Activated T-cell treated with anti-CD3 and anti-CD28 coated beads for 24 hours (primary cell): Measurements from ENCODE around the gene UGT1A1.
"Not testable (repeated sequence)": the region's sequence is repeated elsewhere in the genome, so short reads cannot be mapped to it uniquely, and the experiment has no call there.

Source experiments
- DNase-seq: peaks from one replicate; pipeline ENCODE4 v3.0.0-alpha.2; 2020; ENCODE audit warnings: low read depth

The UGT1A1 gene

DNA sequence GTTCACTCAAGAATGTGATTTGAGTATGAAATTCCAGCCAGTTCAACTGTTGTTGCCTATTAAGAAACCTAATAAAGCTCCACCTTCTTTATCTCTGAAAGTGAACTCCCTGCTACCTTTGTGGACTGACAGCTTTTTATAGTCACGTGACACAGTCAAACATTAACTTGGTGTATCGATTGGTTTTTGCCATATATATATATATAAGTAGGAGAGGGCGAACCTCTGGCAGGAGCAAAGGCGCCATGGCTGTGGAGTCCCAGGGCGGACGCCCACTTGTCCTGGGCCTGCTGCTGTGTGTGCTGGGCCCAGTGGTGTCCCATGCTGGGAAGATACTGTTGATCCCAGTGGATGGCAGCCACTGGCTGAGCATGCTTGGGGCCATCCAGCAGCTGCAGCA lies at the start of gene UGT1A1:
TSS of gene UGT1A1 (plus strand) at position 228 of the 400 bp plus-strand sequence. CDS start at position 246, 18 bp downstream.
- DNase-seq, result no peak

DNA sequence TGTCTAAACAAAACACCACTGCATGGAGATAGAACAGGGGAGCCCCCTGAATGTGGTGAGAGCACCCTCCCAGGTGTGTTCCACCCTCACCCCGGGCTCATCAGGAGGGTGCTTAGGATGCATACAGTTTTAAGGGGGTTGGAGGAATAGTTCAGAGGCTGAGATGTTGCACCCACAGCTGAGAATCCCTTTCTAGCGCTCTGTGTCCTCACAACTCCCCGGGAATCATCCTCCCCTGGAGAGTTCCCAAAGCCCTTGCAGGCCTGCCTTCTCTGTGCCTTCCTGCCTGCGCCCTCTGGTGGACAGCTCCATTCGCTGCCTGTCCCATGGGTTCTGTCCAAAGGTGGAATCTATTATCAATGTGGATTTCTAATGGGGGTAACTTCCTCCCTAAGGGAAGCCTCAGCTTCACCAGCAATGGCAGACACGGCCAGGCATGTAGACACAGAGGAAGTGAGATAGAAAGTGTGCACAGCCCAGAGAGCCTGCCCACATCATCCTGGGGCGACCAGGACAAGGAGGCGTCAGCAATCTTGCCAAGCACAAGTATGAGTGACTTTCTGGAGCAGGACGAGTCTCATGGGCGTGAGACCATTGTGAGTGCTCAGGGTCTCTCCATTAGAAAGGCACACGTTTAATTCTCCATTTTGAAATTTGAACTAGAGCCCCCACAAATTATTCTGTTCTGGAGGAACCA lies 48.6 kb upstream of the UGT1A1 start:
- DNase-seq, result peak; percentile 56

DNA sequence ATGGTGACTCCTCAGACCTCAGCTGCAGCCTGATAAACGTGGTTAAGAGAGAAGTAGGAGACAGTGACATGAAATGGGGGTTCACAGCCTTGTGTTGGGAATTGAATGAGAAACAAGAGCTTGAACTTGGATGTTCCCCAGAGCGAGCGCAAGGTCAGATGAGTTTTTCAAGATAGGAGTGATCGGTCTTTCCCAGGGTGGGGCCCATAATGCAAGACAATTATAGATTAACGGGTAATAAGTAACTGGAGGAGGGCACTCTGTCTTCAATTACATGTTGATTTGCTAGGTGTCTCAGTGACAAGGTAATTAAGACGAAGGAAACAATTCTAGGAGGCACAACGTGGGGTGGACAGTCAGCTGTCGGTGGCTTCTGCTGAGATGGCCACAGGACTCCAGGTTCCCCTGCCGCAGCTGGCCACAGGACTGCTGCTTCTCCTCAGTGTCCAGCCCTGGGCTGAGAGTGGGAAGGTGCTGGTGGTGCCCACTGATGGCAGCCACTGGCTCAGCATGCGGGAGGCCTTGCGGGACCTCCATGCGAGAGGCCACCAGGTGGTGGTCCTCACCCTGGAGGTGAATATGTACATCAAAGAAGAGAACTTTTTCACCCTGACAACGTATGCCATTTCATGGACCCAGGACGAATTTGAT lies 47.3 kb upstream of the UGT1A1 start, which contains the start of gene UGT1A5:
TSS of gene UGT1A5 (plus strand) at position 297 of the 651 bp plus-strand sequence. CDS start at position 382, 85 bp downstream.
- DNase-seq, result no peak

DNA sequence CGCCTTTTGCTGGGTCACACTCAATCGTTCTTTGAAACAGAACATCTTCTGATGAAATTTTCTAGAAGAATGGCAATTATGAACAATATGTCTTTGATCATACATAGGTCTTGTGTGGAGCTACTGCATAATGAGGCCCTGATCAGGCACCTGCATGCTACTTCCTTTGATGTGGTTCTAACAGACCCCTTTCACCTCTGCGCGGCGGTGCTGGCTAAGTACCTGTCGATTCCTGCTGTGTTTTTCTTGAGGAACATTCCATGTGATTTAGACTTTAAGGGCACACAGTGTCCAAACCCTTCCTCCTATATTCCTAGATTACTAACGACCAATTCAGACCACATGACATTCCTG lies 46.8 kb upstream of the UGT1A1 start:
- DNase-seq, result no peak

DNA sequence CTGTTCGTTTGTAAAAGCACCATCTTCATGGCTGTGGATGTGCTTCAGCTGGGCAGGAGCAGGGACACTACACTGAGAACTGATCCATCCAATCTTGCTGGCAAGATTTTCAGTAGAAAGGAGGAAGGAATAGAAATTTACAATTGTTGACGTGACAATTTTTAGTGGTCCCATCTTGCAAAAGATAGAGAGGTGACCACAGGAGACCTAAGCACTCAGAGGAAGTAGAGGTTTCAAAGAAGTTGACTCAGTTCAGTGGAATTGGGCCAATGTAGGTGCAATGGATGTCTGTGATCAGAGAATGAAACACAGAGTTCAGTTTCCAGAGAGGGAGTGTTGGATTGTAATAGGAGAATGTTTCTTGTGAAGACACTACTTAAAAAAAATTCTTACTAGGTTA lies 45.9 kb upstream of the UGT1A1 start:
- no peak for DNase-seq

DNA sequence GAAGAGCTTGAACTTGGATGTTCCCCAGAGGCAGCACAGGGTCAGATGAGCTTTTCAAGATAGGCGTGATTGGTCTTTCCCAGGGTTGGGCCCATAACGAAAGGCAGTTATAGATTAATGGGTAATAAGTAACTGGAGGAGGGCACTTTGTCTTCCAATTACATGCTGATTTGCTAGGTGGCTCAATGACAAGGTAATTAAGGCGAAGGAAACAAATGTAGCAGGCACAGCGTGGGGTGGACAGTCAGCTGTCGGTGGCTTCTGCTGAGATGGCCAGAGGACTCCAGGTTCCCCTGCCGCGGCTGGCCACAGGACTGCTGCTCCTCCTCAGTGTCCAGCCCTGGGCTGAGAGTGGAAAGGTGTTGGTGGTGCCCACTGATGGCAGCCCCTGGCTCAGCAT lies 41.5 kb upstream of the UGT1A1 start, which contains the start of gene UGT1A4:
TSS of gene UGT1A4 (plus strand) at position 185 of the 400 bp plus-strand sequence. CDS start at position 270, 85 bp downstream.
- no peak for DNase-seq

DNA sequence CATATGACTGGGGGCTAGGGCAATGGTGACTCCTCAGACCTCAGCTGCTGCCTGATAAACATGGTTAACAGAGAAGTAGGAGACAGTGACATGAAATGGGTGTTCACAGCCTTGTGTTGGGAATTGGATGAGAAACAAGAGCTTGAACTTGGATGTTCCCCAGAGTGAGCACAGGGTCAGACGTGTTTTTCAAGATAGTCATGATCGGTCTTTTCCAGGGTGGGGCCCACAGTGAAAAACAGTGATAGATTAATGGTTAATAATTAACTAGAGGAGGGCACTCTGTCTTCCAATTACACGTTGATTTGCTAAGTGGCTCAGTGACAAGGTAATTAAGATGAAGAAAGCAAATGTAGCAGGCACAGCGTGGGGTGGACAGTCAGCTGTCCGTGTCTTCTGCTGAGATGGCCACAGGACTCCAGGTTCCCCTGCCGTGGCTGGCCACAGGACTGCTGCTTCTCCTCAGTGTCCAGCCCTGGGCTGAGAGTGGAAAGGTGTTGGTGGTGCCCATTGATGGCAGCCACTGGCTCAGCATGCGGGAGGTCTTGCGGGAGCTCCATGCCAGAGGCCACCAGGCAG lies 31.3 kb upstream of the UGT1A1 start, which contains the start of gene UGT1A3:
TSS of gene UGT1A3 (plus strand) at position 320 of the 579 bp plus-strand sequence. CDS start at position 405, 85 bp downstream.
- DNase-seq, result no peak

DNA sequence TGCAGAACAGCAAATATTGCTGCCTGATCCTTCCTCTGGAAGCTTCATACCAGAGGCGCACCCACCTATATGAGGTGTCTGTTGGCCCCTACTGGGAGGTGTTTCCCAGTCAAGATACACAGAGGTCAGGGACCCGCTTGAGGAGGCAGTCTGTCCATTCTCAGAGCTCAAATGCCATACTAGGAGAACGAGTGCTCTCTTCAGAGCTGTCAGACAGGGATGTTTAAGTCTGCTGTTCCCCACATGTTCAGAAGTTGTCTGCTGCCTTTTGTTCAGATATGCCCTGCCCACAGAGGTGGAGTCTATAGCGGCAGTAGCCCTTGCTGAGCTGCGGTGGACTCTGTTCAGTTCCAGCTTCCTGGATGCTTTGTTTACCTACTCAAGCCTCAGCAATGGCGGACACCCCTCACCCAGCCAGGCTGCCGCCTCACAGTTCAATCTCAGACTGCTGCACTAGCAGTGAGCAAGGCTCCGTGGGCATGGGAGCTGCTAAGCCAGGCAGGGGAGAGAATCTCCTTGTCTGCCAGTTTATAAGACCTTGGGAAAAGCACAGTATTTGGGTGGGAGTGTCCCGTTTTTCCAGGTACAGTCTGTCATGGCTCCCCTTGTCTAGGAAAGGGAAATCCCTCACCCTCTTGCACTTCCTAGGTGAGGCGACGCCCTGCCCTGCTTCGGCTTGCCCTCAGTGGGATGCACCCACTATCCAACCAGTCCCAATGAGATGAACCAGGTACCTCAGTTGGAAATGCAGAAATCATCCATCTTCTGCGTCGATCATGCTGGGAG lies 23.0 kb upstream of the UGT1A1 start:
- DNase-seq, result not testable (repeated sequence)

DNA sequence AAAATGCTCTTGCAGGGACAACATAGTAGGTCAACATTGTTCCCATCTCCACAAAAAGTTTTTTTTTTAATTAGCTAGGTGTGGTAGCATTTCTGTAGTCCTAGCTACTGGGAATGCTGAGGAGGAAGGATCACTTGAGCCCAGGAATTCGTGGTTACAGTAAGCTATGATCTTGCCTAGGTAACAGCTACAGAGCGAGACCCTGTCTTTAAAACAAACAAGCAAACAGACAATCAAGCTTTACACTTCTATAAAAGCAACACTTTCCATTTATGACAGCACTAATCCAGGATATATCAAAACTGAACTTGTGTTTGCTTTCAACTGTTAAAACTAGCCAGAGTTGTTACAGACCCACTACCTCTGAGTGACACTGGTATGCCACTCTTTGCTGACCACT lies 19.2 kb upstream of the UGT1A1 start:
- DNase-seq, result no peak

DNA sequence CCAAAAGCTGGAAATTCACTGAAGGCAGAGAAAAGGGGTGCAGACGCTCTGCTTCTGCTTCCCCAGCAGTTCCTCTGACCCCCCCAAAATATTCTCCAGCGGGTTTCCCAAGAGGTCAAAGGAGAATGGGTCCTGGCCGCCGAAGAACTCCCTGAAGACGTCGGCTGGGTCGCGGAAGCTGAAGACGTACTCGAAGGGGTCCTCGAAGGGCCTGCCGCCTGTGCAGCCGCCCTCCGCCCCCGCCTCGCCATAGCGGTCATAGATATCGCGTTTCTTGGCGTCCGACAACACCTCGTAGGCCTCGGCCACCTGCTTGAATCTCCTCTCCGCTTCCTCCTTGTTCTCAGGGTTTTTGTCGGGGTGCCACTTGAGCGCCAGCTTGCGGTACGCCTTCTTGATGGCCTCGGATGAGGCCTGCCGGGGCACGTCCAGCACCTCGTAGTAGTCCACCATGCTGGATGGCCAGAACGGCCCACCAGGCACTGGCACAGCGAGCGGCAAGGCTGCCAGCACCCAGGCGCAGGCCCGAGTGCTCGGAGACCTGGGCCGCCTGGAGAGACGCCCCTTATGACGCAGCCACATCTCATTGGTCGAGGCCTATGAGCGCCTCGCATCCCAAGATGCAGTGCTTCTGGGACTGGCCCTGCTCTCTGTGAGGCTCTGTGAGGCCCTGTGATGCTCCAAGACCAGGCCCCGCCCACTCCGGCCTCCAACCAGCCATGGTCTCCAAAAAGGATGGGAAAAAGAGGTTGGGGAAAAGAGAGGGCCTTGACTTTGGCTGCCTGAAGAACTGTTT lies 16.4 kb upstream of the UGT1A1 start:
- DNase-seq, result no peak

DNA sequence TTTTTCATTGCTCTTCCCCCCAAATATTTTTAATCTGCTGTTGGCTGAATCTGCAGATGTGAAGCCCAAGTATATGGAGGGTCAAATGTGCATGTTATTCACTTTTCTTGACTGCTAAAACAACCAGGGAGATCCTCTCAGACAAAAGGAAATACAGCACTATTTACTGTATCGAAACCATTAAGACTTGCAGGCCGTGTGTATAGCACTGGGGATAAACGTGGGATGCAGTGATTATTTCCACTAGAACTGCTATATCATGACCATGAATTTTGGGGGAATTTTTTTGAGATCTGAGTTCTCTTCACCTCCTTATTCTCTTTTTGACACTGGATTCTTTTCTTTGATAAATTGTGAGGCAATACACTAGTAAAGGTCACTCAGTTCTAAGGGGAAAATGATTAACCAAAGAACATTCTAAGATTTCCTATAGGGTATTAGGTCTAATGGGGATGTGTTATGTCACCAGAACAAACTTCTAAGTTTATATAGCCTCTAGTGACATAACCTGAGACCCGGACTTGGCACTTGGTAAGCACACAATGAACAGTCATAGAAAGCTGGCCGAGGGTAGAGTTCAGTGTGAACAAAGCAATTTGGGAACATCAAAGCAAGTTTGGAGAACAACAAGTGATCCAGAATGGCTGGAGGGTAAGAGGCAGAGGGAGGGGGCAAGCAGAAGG lies 14.9 kb upstream of the UGT1A1 start:
- no peak for DNase-seq

DNA sequence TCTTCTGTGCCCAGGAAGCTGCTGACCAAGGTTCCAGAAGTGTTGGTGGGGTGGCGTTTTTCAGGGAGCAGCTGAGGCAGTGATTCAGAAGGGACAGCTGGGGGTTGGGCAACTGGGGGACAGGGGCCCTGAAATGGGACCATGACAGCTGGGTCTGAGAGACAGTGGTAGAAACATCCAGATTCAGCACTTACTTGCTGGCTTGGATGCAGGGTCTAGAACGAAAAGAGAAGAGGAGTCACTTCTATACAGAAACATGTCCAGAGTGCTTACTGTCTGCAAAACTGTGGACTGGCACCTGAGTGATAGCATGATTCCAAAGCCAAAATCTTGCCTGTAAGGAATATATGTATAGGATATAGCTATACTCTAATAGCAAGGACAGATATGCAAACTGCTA lies 14.2 kb upstream of the UGT1A1 start:
- not testable (repeated sequence) for DNase-seq

DNA sequence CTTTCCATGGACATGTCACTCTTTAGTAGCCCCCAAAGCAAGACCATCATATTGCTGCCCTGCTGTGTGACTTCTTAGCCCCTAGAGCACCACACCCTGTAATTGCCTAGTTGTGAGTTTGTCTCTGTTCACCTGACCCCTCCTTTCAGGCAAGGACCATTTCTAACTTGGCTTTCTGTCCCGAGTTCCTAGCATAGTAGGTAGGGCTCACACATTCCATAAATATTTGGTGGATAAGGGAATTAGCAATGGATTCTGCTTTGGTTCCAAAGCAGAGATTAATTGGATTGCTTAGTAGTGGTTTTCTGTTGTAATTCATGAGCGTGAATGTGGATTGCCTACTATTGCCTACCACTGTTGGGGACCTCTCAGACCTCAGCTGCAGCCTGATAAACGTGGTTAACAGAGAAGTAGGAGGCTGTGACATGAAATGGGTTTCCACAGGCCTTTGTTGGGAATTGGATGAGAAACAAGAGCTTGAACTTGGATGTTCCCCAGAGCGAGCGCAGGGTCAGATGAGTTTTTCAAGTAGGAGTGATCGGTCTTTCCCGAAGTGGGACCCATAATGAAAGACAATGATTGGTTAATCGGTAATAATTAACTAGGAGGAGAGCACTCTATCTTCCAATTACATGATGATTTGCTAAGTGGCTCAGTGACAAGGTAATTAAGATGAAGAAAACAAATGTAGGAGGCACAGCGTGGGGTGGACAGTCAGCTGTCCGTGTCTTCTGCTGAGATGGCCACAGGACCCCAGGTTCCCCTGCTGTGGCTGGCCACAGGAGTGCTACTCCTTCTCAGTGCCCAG lies 13.4 kb upstream of the UGT1A1 start:
- DNase-seq, result no peak

DNA sequence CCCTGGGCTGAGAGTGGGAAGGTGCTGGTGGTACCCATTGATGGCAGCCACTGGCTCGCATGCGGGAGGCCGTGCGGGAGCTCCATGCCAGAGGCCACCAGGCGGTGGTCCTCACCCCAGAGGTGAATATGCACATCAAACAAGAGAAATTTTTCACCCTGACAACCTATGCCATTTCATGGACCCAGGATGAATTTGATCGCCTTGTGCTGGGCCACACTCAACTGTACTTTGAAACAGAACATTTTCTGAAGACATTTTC lies 12.9 kb upstream of the UGT1A1 start:
- no peak for DNase-seq

DNA sequence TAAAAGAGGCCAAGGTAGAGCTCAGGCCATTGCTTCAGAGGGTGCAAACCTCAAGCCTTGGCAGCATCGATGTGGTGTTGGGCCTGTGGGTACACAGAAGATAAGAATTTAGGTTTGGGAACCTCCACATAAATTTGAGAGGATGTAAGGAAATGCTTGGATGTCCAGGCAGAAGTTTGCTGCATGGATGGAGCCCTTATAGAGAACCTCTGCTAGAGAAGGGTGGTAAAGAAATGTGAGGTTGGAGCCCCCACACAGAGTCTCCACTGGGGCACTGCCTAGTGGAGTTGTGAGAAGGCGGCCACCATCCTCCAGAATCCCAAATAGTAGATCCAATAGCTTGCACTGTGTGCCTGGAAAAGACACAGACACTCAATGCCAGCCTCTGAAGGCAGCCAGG lies 9.4 kb upstream of the UGT1A1 start:
- DNase-seq, result not testable (repeated sequence)

DNA sequence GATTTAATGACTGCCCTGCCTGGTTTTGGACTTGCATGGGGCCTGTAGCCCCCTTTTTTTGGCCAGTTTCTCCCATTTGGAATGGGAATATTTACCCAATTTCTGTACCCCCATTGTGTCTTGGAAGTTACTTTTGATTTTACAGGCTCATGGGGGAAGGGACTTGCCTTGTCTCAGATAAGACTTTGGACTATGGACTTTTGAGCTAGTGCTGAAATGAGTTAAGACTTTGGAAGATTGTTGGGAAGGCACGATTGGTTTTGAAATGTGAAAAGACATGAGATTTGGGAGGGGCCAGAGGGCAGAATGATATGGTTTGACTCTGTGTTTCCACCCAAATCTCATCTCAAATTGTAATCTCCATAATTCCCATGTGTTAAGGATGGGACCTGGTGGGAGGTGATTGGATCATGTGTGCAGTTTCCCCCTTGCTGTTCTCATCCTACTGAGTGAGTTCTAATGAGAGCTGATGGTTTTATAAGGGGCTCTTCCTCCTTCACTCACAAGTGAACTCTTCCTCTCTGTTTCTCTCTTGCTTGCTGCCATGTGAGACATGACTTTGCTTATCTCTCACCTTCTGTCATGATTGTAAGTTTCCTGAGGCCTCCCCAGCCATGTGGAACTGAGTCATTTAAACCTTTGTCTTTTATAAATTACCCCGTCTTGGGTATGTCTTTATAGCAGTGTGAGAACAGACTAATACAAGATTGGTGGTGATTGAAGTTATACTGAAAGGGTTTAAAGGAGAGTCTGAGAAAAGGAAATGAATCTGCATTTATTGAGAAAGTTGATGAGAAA lies 8.7 kb upstream of the UGT1A1 start:
- not testable (repeated sequence) for DNase-seq

DNA sequence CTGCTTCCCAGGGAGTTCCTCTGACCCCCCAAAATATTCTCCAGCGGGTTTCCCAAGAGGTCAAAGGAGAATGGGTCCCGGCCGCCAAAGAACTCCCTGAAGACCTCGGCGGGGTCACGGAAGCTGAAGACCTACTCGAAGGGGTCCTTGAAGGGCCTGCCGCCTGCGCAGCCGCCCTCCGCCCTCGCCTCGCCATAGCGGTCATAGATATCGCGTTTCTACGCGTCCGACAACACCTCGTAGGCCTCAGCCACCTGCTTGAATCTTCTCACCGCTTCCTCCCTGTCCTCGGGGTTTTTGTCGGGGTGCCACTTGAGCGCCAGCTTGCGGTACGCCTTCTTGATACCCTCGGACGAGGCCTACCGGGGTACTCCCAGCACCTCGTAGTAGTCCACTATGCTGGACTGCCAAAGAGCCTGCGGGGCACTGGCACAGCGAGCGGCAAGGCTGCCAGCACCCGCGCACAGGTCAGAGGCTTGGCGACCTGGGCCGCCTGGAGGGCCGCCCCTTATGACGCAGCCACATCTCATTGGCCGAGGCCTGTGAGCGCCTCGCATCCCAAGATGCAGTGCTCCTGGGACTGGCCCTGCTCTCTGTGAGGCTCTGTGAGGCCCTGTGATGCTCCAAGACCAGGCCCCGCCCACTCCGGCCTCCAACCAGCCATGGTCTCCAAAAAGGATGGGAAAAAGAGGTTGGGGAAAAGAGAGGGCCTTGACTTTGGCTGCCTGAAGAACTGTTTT lies 5.0 kb upstream of the UGT1A1 start:
- DNase-seq, result no peak

DNA sequence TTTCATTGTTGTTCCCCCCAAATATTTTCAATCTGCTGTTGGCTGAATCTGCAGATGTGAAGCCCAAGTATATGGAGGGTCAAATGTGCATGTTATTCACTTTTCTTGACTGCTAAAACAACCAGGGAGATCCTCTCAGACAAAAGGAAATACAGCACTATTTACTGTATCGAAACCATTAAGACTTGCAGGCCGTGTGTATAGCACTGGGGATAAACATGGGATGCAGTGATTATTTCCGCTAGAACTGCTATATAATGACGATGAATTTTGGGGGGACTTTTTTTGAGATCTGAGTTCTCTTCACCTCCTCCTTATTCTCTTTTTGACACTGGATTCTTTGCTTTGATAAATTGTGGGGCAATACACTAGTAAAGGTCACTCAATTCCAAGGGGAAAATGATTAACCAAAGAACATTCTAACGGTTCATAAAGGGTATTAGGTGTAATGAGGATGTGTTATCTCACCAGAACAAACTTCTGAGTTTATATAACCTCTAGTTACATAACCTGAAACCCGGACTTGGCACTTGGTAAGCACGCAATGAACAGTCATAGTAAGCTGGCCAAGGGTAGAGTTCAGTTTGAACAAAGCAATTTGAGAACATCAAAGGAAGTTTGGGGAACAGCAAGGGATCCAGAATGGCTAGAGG lies 3.5 kb upstream of the UGT1A1 start:
- DNase-seq, result no peak
